Vagina (tissue), 2 donors: ENCODE data around the gene PTPN1. TPM values are rescaled to one million over a fixed set of nuclear protein-coding genes. Genes with fewer than 3 reads are reported as not detected.

Source experiments
- DNase-seq, 2 donors: peaks; one replicate each; pipeline ENCODE4 v3.0.0-alpha.2; 2017; ENCODE audit errors: extremely low spot score in 2 of 2
- H3K27ac ChIP-seq: fragments of 200-600 bp; sonication (generic); one replicate; pipeline ENCODE4 v1.5.1; 2019
- H3K27me3 ChIP-seq: fragments of 200-600 bp; sonication (generic); one replicate; pipeline ENCODE4 v1.5.1; 2019
- H3K36me3 ChIP-seq, 2 donors: fragments of 200-600 bp; sonication (generic); one replicate each; pipeline ENCODE4 v1.5.1; 2017 to 2019
- H3K4me1 ChIP-seq: fragments of 200-600 bp; sonication (generic); one replicate; pipeline ENCODE4 v1.5.1; 2019
- H3K4me3 ChIP-seq, 2 donors: fragments of 200-600 bp; sonication (generic); 1 replicate in 1 of 2; 2 replicates in 1 of 2; pipeline ENCODE4 v1.5.1; 2016 to 2019
- H3K9me3 ChIP-seq: fragments of 200-600 bp; sonication (generic); one replicate; pipeline ENCODE4 v1.5.1; 2019
- CTCF ChIP-seq, 3 experiments: fragments of 450-650 bp in 2 of 3; fragments of 200-600 bp in 1 of 3; sonication (generic) in 1 of 3; IDR thresholded peaks; one replicate each; pipeline ENCODE4 v1.5.1; 2017 to 2019; ENCODE audit warnings: antibody characterized with exemption in 3 of 3, mild to moderate bottlenecking in 2 of 3, moderate library complexity in 2 of 3
- POLR2A ChIP-seq, 2 donors: fragments of 450-650 bp; IDR thresholded peaks; one replicate each; pipeline ENCODE4 v1.6.1; 2017; ENCODE audit warnings: antibody characterized with exemption in 2 of 2, mild to moderate bottlenecking in 2 of 2, moderate library complexity in 2 of 2
- POLR2AphosphoS5 ChIP-seq, 2 donors: sonication (generic); formaldehyde crosslinking; IDR thresholded peaks; one replicate each; pipeline ENCODE4 v1.9.0; 2017; ENCODE audit warnings: antibody characterized with exemption in 2 of 2, mild to moderate bottlenecking in 2 of 2, low read depth in 1 of 2; ENCODE audit not compliant: insufficient read depth in 1 of 2
- intact Hi-C: fragments of 100-400 bp; cut with DNase I; formaldehyde crosslinking; loops from one replicate; pipeline ENCODE4 v1.15.1; 2023
- total RNA-seq: library from RNA; depleted of rRNA; stranded (reverse); fragments of >200 nt; gene quantifications from one replicate; pipeline ENCODE4 v1.2.3, GENCODE V29; 2016

PTPN1 gene
- total RNA-seq, 1 donor from 2014 or later = 25.3 TPM

GRCh38 chr20:50548396-50548795 is 38.2 kb downstream of the PTPN1 start:
- no peak overlapping the region for H3K27ac ChIP-seq
- peaks cover 71% of the 10 kb centered on the region for H3K4me1 ChIP-seq

GRCh38 chr20:50550531-50550930 is 40.3 kb downstream of the PTPN1 start:
- no peaks in the 10 kb centered on the region for H3K27me3 ChIP-seq
- DNase-seq = no peak
- no peak overlapping the region for H3K27ac ChIP-seq
- H3K4me3 ChIP-seq = no peak overlapping the region
- H3K36me3 ChIP-seq = no peaks in the 10 kb centered on the region
- no peaks in the 10 kb centered on the region for H3K9me3 ChIP-seq
- intact Hi-C loops = no loop called here
- peaks cover 53% of the 10 kb centered on the region for H3K4me1 ChIP-seq
- TF ChIP-seq CTCF (IDR thresholded peaks at IDR 0.05) = no peak
- TF ChIP-seq POLR2A (IDR thresholded peaks at IDR 0.05) = no peak
- TF ChIP-seq POLR2AphosphoS5 (IDR thresholded peaks at IDR 0.05; ENCODE audit: insufficient read depth in 1 of 2, low read depth in 1 of 2) = no peak

More at GRCh38 chr20:50548396-50548795, 38.2 kb downstream of the PTPN1 start:
- DNase-seq = no peak
- Histone ChIP-seq H3K27me3 (no peaks in the 10 kb centered on the region), H3K36me3 (no peaks in the 10 kb centered on the region), H3K9me3 (no peaks in the 10 kb centered on the region), H3K4me3 (no peak overlapping the region)
- intact Hi-C loops = no loop called here
- TF ChIP-seq CTCF (IDR thresholded peaks at IDR 0.05) = no peak
- TF ChIP-seq POLR2AphosphoS5 (IDR thresholded peaks at IDR 0.05; ENCODE audit: insufficient read depth in 1 of 2, low read depth in 1 of 2) = no peak
- TF ChIP-seq POLR2A (IDR thresholded peaks at IDR 0.05) = no peak

- TF ChIP-seq POLR2AphosphoS5 (IDR thresholded peaks at IDR 0.05; ENCODE audit: insufficient read depth in 1 of 2, low read depth in 1 of 2) (peak in 1 of 2 donors; percentile 59), POLR2A (IDR thresholded peaks at IDR 0.05) (no peak)
- no peaks in the 10 kb centered on the region for H3K36me3 ChIP-seq
- H3K4me3 ChIP-seq = no peak overlapping the region
- H3K9me3 ChIP-seq = no peaks in the 10 kb centered on the region
- H3K4me1 ChIP-seq = peaks cover 46% of the 10 kb centered on the region
- no peak for DNase-seq
- intact Hi-C loops = no loop called here
- no peaks in the 10 kb centered on the region for H3K27me3 ChIP-seq
- no peak overlapping the region for H3K27ac ChIP-seq
These were observed 41.1 kb downstream of the PTPN1 start for GRCh38 chr20:50551288-50551687.

- no peak for TF ChIP-seq POLR2AphosphoS5 (IDR thresholded peaks at IDR 0.05; ENCODE audit: insufficient read depth in 1 of 2, low read depth in 1 of 2)
- no peak for TF ChIP-seq POLR2A (IDR thresholded peaks at IDR 0.05)
- no peak for TF ChIP-seq CTCF (IDR thresholded peaks at IDR 0.05)
- Histone ChIP-seq H3K4me3 (no peak overlapping the region), H3K9me3 (no peaks in the 10 kb centered on the region), H3K4me1 (peaks cover 29% of the 10 kb centered on the region), H3K27ac (no peak overlapping the region), H3K27me3 (no peaks in the 10 kb centered on the region), H3K36me3 (no peaks in the 10 kb centered on the region)
- DNase-seq = no peak
- intact Hi-C loops = no loop called here
These were observed 42.8 kb downstream of the PTPN1 start for GRCh38 chr20:50552979-50553378.

- DNase-seq = no peak
- Histone ChIP-seq H3K27me3 (no peaks in the 10 kb centered on the region), H3K9me3 (no peaks in the 10 kb centered on the region), H3K27ac (no peak overlapping the region), H3K4me3 (no peak overlapping the region), H3K4me1 (peaks cover 16% of the 10 kb centered on the region), H3K36me3 (no peaks in the 10 kb centered on the region)
- TF ChIP-seq POLR2A (IDR thresholded peaks at IDR 0.05) = no peak
- no peak for TF ChIP-seq CTCF (IDR thresholded peaks at IDR 0.05)
- intact Hi-C loops = no loop called here
These were observed 44.8 kb downstream of the PTPN1 start for GRCh38 chr20:50554694-50555579.
